HG03175 (cell line): ENCODE results near the gene FBH1.
"Not testable (repeated sequence)": the region's sequence is repeated elsewhere in the genome, so short reads cannot be mapped to it uniquely, and the experiment has no call there.

Experiments
- ATAC-seq: cut with Tn5 transposase; IDR thresholded peaks from one replicate; pipeline ENCODE4 v1.9.1; 2021; ENCODE audit warnings: mild to moderate bottlenecking, moderate library complexity; ENCODE audit not compliant: unreplicated experiment

FBH1 gene

GRCh38 chr10:5956146-5956936 lies 66.3 kb downstream of the FBH1 start:
- no peak for ATAC-seq

- ATAC-seq, result no peak
These were observed 68.0 kb downstream of the FBH1 start for GRCh38 chr10:5958077-5958476.

- ATAC-seq, result no peak
These were observed 68.6 kb downstream of the FBH1 start for GRCh38 chr10:5958675-5959074.

GRCh38 chr10:5959142-5959541 lies 69.1 kb downstream of the FBH1 start:
- ATAC-seq, result no peak

GRCh38 chr10:5959581-5960069 lies 69.6 kb downstream of the FBH1 start:
- no peak for ATAC-seq

GRCh38 chr10:5960070-5960972 lies 70.3 kb downstream of the FBH1 start:
- no peak for ATAC-seq

- ATAC-seq, result not testable (repeated sequence)
These were observed 70.9 kb downstream of the FBH1 start for GRCh38 chr10:5960973-5961275.

GRCh38 chr10:5961405-5962100 lies 71.5 kb downstream of the FBH1 start:
- ATAC-seq, result no peak

- ATAC-seq, result not testable (repeated sequence)
These were observed 72.4 kb downstream of the FBH1 start for GRCh38 chr10:5962358-5962940.

GRCh38 chr10:5963071-5963470 lies 73.0 kb downstream of the FBH1 start:
- no peak for ATAC-seq

GRCh38 chr10:5963591-5963990 lies 73.5 kb downstream of the FBH1 start:
- no peak for ATAC-seq

- no peak for ATAC-seq
These were observed 74.7 kb downstream of the FBH1 start for GRCh38 chr10:5964736-5965135.

GRCh38 chr10:5965266-5965665 lies 75.2 kb downstream of the FBH1 start:
- no peak for ATAC-seq

- ATAC-seq, result no peak
These were observed 78.1 kb downstream of the FBH1 start for GRCh38 chr10:5968037-5968680.

GRCh38 chr10:5968681-5969453 lies 78.8 kb downstream of the FBH1 start:
- ATAC-seq, result no peak

- no peak for ATAC-seq
These were observed 80.0 kb downstream of the FBH1 start for GRCh38 chr10:5970066-5970465.

GRCh38 chr10:5970527-5970926 lies 80.5 kb downstream of the FBH1 start:
- ATAC-seq, result no peak

- no peak for ATAC-seq
These were observed 81.3 kb downstream of the FBH1 start for GRCh38 chr10:5971315-5971832.

- ATAC-seq, result no peak
These were observed 81.8 kb downstream of the FBH1 start for GRCh38 chr10:5971886-5972285.

GRCh38 chr10:5973069-5973468 lies 83.0 kb downstream of the FBH1 start:
- ATAC-seq, result no peak
